CD4-positive, alpha-beta T cell treated with Interleukin-15 for 4 hours (primary cell): ENCODE measurements around the gene LCLAT1.

Experiments used
- DNase-seq: peaks from one replicate; pipeline ENCODE4 v3.0.0-alpha.2; 2020; ENCODE audit warnings: low spot score

The LCLAT1 gene

GRCh38 chr2:30516166-30516565 lies 69.1 kb downstream of the LCLAT1 start:
- DNase-seq, result no peak

GRCh38 chr2:30519796-30520195 lies 72.8 kb downstream of the LCLAT1 start:
- DNase-seq, result no peak

GRCh38 chr2:30522421-30522820 lies 75.4 kb downstream of the LCLAT1 start:
- no peak for DNase-seq

GRCh38 chr2:30527411-30527810 lies 80.4 kb downstream of the LCLAT1 start:
- no peak for DNase-seq

GRCh38 chr2:30527859-30528258 lies 80.8 kb downstream of the LCLAT1 start:
- no peak for DNase-seq

DNA sequence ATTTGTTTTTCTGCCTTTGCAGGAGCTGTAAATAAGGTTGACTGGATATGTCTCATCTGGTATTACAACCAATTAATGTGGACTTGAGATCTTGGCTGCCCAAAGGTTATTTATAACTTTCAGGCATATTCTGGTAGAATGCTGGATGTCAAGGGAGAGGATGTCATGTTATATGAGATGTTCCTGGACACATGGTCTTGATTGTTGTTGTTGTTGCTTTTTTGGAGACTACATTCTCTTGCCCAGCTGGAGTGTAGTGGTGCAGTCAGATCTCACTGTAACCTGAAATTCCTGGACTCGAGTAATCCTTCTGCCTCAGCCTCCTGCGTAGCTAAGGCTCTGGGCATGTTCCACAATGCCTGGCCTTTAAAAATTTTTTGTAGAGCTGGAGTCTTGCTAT lies 83.3 kb downstream of the LCLAT1 start:
- no peak for DNase-seq

- DNase-seq, result no peak
Observed at GRCh38 chr2:30541680-30542079, 94.6 kb downstream of the LCLAT1 start.

- DNase-seq, result no peak
Observed at GRCh38 chr2:30545875-30546274, 98.8 kb downstream of the LCLAT1 start.

DNA sequence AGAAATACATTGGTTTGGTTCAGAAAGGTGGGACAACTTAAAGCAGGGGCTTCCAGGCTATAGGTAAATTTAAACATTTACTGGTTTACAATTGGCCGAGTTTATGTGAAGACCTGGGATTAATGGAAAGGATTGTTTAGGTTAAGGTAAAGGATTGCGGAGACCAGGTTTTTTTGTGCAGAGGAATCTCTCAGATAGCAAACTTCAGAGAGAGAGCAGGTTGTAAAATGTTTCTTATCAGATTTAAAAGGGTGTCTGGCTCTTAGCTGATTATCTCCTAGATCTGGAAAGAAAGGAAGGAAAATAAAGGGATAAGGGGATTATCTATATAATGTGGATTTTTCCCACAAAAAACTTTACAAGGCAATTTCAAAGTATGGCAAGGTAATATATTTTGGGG lies 101.3 kb downstream of the LCLAT1 start:
- DNase-seq, result no peak

DNA sequence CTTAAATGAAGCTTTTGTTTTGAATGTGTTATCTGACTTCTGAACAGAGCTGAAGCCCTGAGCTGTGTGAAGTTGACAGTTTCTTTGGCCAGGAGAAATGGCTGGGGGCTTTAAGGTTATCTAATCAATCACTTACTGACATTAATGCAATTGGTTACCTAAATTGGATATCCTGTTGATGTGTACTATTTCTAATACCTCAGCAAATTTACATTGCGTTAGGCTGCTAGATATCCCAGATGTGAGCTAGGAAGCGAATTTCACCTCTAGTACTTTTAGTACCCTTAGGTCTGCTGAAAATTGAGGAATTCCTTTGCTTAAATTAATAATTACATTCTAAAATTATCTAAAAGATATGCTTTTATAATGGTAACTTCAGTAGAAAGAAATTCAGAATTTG lies 102.0 kb downstream of the LCLAT1 start:
- no peak for DNase-seq

DNA sequence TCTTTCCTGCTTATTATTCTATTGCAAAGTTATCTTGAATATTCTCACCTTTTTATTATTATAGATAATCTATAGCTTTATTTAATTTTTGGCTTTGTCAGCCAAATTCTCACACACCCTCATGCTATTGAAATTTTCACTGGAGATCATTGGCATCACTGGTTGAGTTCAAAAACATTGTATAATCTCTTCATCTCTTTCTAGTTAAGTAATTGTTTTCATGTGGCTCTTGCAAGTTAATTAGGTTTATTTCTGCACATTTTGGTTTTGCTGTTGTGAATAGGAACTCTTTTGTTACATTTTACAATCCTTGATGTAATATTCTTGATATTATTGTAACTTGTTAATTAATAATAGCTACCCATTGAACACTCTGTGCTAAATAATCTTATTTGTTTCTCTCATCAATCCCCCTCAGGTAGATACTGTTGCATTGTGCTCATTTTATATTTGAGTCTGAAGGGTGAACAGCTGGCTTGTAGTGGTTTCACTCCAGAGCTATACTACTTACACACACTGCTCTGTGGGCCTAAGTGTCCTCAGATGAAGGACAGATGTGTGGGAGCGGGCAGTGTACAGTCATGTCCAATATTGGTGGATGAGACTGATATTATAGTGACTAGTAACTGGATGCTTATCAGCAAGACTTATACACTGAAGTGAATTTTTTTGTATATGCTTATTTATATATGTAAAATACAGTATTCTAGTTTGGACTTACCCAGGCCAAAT lies 112.7 kb downstream of the LCLAT1 start:
- no peak for DNase-seq

DNA sequence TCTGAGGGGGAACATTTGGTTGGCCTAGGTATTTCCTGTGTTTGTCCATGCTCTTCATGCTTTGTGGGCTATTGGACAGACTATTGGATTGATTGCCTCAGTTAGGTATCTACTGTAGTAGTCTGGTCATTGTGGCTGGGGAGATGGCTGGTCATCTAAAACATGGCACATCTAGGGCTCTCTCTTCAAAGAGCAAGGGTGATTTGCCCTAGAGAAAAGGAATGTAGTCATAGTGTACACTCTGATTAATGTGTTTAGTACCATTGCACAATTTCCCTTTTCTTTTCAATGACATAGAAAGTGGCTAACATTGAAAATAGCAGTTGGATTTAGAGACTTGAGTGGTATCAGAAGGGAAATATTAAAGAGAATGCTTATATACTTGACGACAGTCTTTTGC lies 114.3 kb downstream of the LCLAT1 start:
- DNase-seq, result no peak

- DNase-seq, result no peak
Observed at GRCh38 chr2:30565851-30566358, 118.9 kb downstream of the LCLAT1 start.

DNA sequence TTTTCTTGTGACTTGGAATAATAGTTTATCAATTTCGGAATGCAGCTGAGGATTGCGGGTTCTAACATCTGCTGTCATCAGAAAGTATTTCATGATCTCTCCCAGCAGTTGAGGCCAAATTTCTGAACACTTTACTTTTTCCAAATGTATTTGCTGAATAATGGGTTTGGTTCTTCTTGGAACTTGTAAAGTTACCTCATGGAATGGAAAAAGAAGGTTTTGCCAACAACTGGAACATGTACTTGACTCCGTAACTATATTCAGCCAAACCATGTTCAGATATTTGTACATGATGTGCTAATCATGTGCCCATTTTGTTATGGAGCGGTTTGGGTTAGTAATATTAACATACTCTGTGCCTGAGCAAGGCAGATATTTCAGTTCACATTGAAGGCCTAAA lies 119.6 kb downstream of the LCLAT1 start:
- DNase-seq, result no peak

DNA sequence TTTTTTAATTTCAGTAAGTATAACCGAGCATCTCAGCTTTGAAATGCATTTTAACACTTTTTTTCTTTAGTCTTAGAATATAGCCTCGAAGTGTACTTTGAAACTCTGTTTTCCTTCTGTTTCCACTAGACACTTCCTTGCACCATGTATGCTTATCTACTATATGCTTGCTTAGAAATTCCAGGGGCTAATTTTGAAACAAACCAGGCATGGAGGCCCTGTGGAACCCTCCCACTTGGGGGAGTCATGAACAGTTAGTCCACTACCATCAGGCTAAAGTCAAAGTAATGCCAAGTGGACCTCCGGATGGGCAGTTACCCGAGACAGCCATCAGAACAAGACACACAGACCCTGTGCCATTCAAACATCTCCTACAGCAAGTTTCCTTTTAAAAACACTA lies 120.3 kb downstream of the LCLAT1 start:
- DNase-seq, result no peak

GRCh38 chr2:30569946-30570345 lies 122.9 kb downstream of the LCLAT1 start:
- DNase-seq, result no peak

GRCh38 chr2:30577151-30577550 lies 130.1 kb downstream of the LCLAT1 start:
- no peak for DNase-seq

- DNase-seq, result no peak
Observed at GRCh38 chr2:30580391-30580790, 133.3 kb downstream of the LCLAT1 start.

DNA sequence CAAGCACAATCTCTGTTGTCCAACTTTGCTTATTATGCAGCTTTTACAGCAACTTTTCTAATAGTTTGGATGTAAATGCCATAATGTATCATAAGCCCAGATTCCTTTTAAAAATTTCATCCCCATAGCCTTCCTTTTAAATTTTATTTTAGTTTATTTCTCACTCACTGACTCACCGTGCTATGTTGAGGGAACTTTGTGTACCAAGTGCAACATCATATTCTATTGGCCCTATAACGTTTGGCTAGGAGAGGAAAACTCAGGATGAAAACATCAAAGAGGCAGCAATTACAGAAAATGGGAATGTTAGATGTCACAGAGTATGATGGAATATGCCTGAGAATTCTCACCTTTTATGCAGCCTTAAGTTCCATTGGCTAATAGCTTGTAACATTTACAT lies 135.5 kb downstream of the LCLAT1 start:
- no peak for DNase-seq

DNA sequence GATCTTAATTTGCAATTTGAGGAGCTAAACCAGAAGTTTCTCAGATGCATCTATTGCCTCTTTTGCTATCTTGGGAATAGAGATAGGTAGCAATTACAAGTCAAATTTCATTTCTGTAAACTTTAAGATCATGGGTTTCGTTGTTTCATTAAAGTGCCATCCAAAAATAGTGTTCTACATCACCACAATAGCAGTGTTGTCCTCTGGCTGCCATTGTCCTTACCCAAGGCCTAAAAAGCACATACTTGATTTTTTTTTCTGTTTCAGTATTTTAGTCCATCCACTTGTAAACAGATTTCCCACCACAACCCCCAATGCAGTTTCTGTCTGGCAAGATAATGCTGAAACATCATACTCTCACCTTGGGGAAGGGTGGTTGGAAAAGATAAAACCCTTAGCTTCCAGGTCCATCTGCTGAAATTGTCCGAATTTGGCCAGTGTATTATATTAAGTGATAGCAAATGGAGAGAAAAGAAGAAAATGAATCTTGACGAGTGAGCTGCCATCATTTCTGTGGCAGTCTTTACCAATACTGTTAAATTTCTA lies 136.2 kb downstream of the LCLAT1 start:
- DNase-seq, result no peak

DNA sequence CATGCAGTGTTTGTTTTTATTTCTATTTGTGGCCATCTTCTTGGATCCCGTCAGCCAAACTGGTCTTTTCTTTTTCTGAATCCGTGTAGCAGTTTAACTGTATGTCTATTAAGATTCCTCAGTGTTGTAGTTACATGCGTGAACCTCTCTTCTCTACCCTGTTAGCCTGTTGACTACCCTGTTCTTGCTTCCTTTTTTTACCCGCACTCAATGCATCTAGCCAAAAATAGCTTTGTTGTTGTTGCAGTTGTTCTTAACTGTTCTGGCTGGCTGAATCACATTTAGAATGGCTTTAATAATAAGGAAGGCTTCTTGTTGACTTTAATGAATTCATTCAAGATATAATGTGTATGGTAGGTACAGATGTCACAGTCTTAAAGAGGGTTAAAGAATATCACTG lies 137.1 kb downstream of the LCLAT1 start:
- DNase-seq, result no peak

DNA sequence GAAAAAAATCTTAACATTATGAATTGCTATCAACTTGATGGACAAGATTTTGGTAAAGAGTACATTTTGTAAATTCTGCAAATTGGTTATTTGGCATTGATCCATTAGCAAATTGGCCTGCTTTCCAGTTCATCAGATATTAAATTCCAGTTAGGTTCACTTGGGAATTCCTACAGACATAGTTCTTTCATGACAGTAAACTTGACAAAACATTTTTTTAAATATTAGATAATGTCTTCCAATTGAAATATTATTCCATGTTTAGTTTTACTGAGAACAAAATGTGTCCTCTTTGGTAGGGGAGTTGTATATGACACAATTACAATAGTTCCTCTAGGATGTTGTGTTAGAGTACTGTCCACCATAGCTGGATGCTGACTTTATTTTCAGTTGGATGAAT lies 141.9 kb downstream of the LCLAT1 start:
- DNase-seq, result no peak

DNA sequence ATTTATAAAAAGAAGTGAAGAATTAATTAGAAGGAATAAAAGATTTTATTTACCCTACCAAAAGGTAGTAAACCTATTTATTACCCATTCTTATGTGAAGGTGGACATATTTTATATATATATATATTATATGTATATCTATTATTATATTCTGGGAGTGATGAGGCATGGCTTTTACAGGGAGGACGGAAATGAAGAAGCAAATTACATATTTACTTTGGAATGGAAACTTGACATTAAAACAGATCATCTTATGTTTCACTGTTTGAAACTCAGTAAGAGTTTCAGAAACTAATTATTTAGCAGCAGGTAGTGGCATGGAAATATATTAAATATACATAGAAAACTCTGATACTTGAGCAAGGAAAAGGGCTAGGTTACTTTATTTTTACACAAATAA lies 143.4 kb downstream of the LCLAT1 start:
- DNase-seq, result no peak

DNA sequence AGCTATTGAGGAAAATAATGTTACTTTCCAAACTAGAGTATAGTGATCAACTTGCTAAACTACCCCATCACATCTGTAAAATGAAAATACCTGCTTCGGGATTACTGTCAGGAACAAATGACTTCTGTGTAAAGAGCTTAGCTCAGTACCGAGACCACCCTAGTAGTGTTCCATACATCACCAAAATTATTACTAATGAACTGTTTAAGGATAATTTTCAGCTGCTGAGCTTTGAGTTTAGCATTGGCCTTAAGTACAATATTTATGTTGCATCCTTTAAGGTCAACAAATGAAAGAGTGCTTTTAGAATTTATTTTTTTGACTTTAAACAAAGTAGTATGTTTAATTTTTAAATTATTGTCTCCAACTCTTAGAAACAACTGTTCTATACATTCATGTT lies 144.1 kb downstream of the LCLAT1 start:
- no peak for DNase-seq
